Muscle of leg (tissue), 11 donors: Measurements from ENCODE around the gene TMEM154. TPM values are rescaled to one million over a fixed set of nuclear protein-coding genes. Genes with fewer than 3 reads are reported as not detected.

Experiments
- DNase-seq: peaks from one replicate; pipeline ENCODE4 v3.0.0; 2013
- H3K27ac ChIP-seq: one replicate; pipeline ENCODE4 v1.5.1; 2013; ENCODE audit warnings: mild to moderate bottlenecking, low read length, control low read depth
- H3K27me3 ChIP-seq: one replicate; pipeline ENCODE4 v1.6.1; 2013; ENCODE audit warnings: low read length; ENCODE audit not compliant: control insufficient read depth, insufficient read depth
- H3K36me3 ChIP-seq: one replicate; pipeline ENCODE4 v1.6.1; 2013; ENCODE audit warnings: low read length; ENCODE audit not compliant: control insufficient read depth, insufficient read depth
- H3K4me1 ChIP-seq: one replicate; pipeline ENCODE4 v1.6.1; 2013; ENCODE audit warnings: low read length; ENCODE audit not compliant: control insufficient read depth, insufficient read depth
- H3K4me3 ChIP-seq: one replicate; pipeline ENCODE4 v1.5.1; 2013; ENCODE audit warnings: low read length, control low read depth
- H3K9me3 ChIP-seq: replicated peaks from 2 replicates; pipeline ENCODE4 v1.6.1; 2013; ENCODE audit warnings: low read depth, low read length; ENCODE audit not compliant: control insufficient read depth
- WGBS: methylation state at CpG from one replicate; pipeline ENCODE4 v1.1.5; 2013; ENCODE audit warnings: missing lambda C conversion rate; ENCODE audit not compliant: insufficient coverage; 5-methylcytosine and 5-hydroxymethylcytosine counted together
- polyA plus RNA-seq, 8 donors: library from polyadenylated mRNA; unstranded; fragments of 120-200 nt; gene quantifications; one replicate each; pipeline versions ENCODE4 v1.2.1 to v1.2.3, GENCODE V29; 2013; ENCODE audit warnings: inconsistent platforms in 1 of 8, low replicate concordance in 1 of 8; ENCODE audit not compliant: insufficient read length in 8 of 8, insufficient read depth in 1 of 8
- total RNA-seq: library from RNA; stranded (reverse); fragments of 120-200 nt; gene quantifications from one replicate; pipeline ENCODE4 v1.2.4, GENCODE V29; 2013

The TMEM154 gene
- total and polyA plus RNA-seq, 9 donors: 0.15 to 1.9 (median 0.79) TPM

GRCh38 chr4:152613841-152614721 is 65.7 kb downstream of the TMEM154 start:
- no peaks in the 10 kb centered on the region for H3K4me1 ChIP-seq
- 85% methylated on average over 11 of the region's 11 CpGs for WGBS
- H3K27ac ChIP-seq: no peak overlapping the region

GRCh38 chr4:152613351-152613750 is 66.4 kb downstream of the TMEM154 start:
- WGBS: no CpG with 5 or more reads among the region's 3 CpGs
- Histone ChIP-seq H3K9me3 (no peaks in the 10 kb centered on the region), H3K4me3 (no peak overlapping the region), H3K27me3 (peaks cover 10% of the 10 kb centered on the region), H3K36me3 (no peaks in the 10 kb centered on the region), H3K27ac (no peak overlapping the region), H3K4me1 (no peaks in the 10 kb centered on the region)
- no peak for DNase-seq

More at GRCh38 chr4:152613841-152614721, 65.7 kb downstream of the TMEM154 start:
- Histone ChIP-seq H3K9me3 (no peaks in the 10 kb centered on the region), H3K4me3 (no peak overlapping the region), H3K36me3 (no peaks in the 10 kb centered on the region), H3K27me3 (peaks cover 10% of the 10 kb centered on the region)
- no peak for DNase-seq

- no peak overlapping the region for H3K27ac ChIP-seq
- DNase-seq: peak; percentile 50
- H3K36me3 ChIP-seq: no peaks in the 10 kb centered on the region
- H3K9me3 ChIP-seq: no peaks in the 10 kb centered on the region
- H3K27me3 ChIP-seq: peaks cover 3% of the 10 kb centered on the region
- H3K4me1 ChIP-seq: peaks cover 8% of the 10 kb centered on the region
- H3K4me3 ChIP-seq: no peak overlapping the region
Measured at GRCh38 chr4:152610131-152610530, 69.7 kb downstream of the TMEM154 start.

GRCh38 chr4:152609481-152609880 is 70.3 kb downstream of the TMEM154 start:
- H3K4me3 ChIP-seq: no peak overlapping the region
- no peaks in the 10 kb centered on the region for H3K9me3 ChIP-seq
- no peaks in the 10 kb centered on the region for H3K36me3 ChIP-seq
- no CpG with 5 or more reads among the region's 4 CpGs for WGBS
- DNase-seq: no peak
- peaks cover 2% of the 10 kb centered on the region for H3K27me3 ChIP-seq
- no peak overlapping the region for H3K27ac ChIP-seq
- H3K4me1 ChIP-seq: peaks cover 9% of the 10 kb centered on the region

- H3K27ac ChIP-seq: no peak overlapping the region
- H3K36me3 ChIP-seq: no peaks in the 10 kb centered on the region
- DNase-seq: no peak
- WGBS: 22% methylated on average over 4 of the region's 7 CpGs
- H3K4me3 ChIP-seq: no peak overlapping the region
- no peaks in the 10 kb centered on the region for H3K9me3 ChIP-seq
- peaks cover 9% of the 10 kb centered on the region for H3K4me1 ChIP-seq
- no peaks in the 10 kb centered on the region for H3K27me3 ChIP-seq
Measured at GRCh38 chr4:152607178-152607577, 72.6 kb downstream of the TMEM154 start.

GRCh38 chr4:152606753-152607152 is 73.0 kb downstream of the TMEM154 start:
- no peak overlapping the region for H3K27ac ChIP-seq
- H3K36me3 ChIP-seq: no peaks in the 10 kb centered on the region
- WGBS: 50% methylated on average over 4 of the region's 8 CpGs

GRCh38 chr4:152605641-152606335 is 74.0 kb downstream of the TMEM154 start:
- H3K4me3 ChIP-seq: no peak overlapping the region
- no peaks in the 10 kb centered on the region for H3K9me3 ChIP-seq
- WGBS: 8% methylated on average over 10 of the region's 10 CpGs
- peak; percentile 80 for DNase-seq
- peak overlapping the region; percentile 25 for H3K27ac ChIP-seq
- no peaks in the 10 kb centered on the region for H3K36me3 ChIP-seq
- peaks cover 9% of the 10 kb centered on the region for H3K4me1 ChIP-seq
- no peaks in the 10 kb centered on the region for H3K27me3 ChIP-seq

More at GRCh38 chr4:152606753-152607152, 73.0 kb downstream of the TMEM154 start:
- Histone ChIP-seq H3K9me3 (no peaks in the 10 kb centered on the region), H3K4me1 (peaks cover 9% of the 10 kb centered on the region), H3K4me3 (no peak overlapping the region), H3K27me3 (no peaks in the 10 kb centered on the region)
- DNase-seq: no peak

GRCh38 chr4:152605031-152605430 is 74.8 kb downstream of the TMEM154 start:
- Histone ChIP-seq H3K4me3 (no peak overlapping the region), H3K27me3 (no peaks in the 10 kb centered on the region), H3K4me1 (peaks cover 9% of the 10 kb centered on the region), H3K9me3 (no peaks in the 10 kb centered on the region), H3K36me3 (no peaks in the 10 kb centered on the region), H3K27ac (peak overlapping the region; percentile 25)
- DNase-seq: no peak
- no CpG with 5 or more reads among the region's 2 CpGs for WGBS

GRCh38 chr4:152601156-152601555 is 78.6 kb downstream of the TMEM154 start:
- WGBS: no CpG with 5 or more reads among the region's 5 CpGs
- H3K4me1 ChIP-seq: peaks cover 9% of the 10 kb centered on the region

GRCh38 chr4:152599636-152600035 is 80.2 kb downstream of the TMEM154 start:
- DNase-seq: no peak
- Histone ChIP-seq H3K27me3 (no peaks in the 10 kb centered on the region), H3K4me1 (peaks cover 4% of the 10 kb centered on the region), H3K36me3 (no peaks in the 10 kb centered on the region), H3K4me3 (no peak overlapping the region), H3K27ac (no peak overlapping the region), H3K9me3 (no peaks in the 10 kb centered on the region)
- no CpG with 5 or more reads among the region's 1 CpG for WGBS

More at GRCh38 chr4:152601156-152601555, 78.6 kb downstream of the TMEM154 start:
- H3K27me3 ChIP-seq: no peaks in the 10 kb centered on the region
- H3K36me3 ChIP-seq: no peaks in the 10 kb centered on the region
- no peak overlapping the region for H3K4me3 ChIP-seq
- H3K9me3 ChIP-seq: no peaks in the 10 kb centered on the region
- no peak overlapping the region for H3K27ac ChIP-seq
- DNase-seq: no peak
